DMS53 treated with DMSO at 0.1 percent for 48 hours (cell line): ENCODE results near the gene LYG2.
"Not testable (repeated sequence)": the region's sequence is repeated elsewhere in the genome, so short reads cannot be mapped to it uniquely, and the experiment has no call there.

ENCODE experiments used
- DNase-seq: peaks from one replicate; lab custom pipeline; 2025; ENCODE audit not compliant: unreplicated experiment; lab: John Stamatoyannopoulos, UW

Gene LYG2

GRCh38 chr2:99255491-99256318, at the start of gene LYG2:
Gene LYG2 (minus strand): TSS chr2:99255666. CDS start chr2:99254260, 1,406 bp downstream.
- no peak for DNase-seq

- not testable (repeated sequence) for DNase-seq
Measured at GRCh38 chr2:99301097-99301496, 45.6 kb upstream of the LYG2 start, which contains the start of gene LYG1. Gene LYG1 (minus strand): TSS chr2:99301197. CDS start chr2:99295670, 5,527 bp downstream.

- no peak for DNase-seq
Measured at GRCh38 chr2:99299580-99299979, 44.1 kb upstream of the LYG2 start.

- DNase-seq: no peak
Measured at GRCh38 chr2:99297994-99298393, 42.5 kb upstream of the LYG2 start.

- DNase-seq: no peak
Measured at GRCh38 chr2:99285526-99285925, 30.1 kb upstream of the LYG2 start.

GRCh38 chr2:99279969-99280695, 24.7 kb upstream of the LYG2 start:
- no peak for DNase-seq

GRCh38 chr2:99278793-99279291, 23.4 kb upstream of the LYG2 start:
- peak; percentile 96 for DNase-seq

- not testable (repeated sequence) for DNase-seq
Measured at GRCh38 chr2:99278195-99278765, 22.8 kb upstream of the LYG2 start.

GRCh38 chr2:99275882-99276281, 20.4 kb upstream of the LYG2 start:
- DNase-seq: no peak

- DNase-seq: no peak
Measured at GRCh38 chr2:99261242-99261641, 5.8 kb upstream of the LYG2 start.

- DNase-seq: no peak
Measured at GRCh38 chr2:99260184-99260583, 4.7 kb upstream of the LYG2 start.

- DNase-seq: no peak
Measured at GRCh38 chr2:99259465-99259864, 4.0 kb upstream of the LYG2 start.

GRCh38 chr2:99256677-99257076, 1.2 kb upstream of the LYG2 start:
- DNase-seq: no peak

- no peak for DNase-seq
Measured at GRCh38 chr2:99249951-99250350, 5.5 kb downstream of the LYG2 start.

- no peak for DNase-seq
Measured at GRCh38 chr2:99242151-99242550, 13.3 kb downstream of the LYG2 start.

- no peak for DNase-seq
Measured at GRCh38 chr2:99240431-99240830, 15.0 kb downstream of the LYG2 start.

GRCh38 chr2:99238599-99238998, 16.9 kb downstream of the LYG2 start:
- DNase-seq: no peak

GRCh38 chr2:99233177-99233576, 22.3 kb downstream of the LYG2 start:
- not testable (repeated sequence) for DNase-seq

- DNase-seq: no peak
Measured at GRCh38 chr2:99217929-99218501, 37.5 kb downstream of the LYG2 start.

GRCh38 chr2:99216096-99216495, 39.4 kb downstream of the LYG2 start:
- no peak for DNase-seq

GRCh38 chr2:99205491-99205890, 50.0 kb downstream of the LYG2 start:
- peak; percentile 92 for DNase-seq
